Trophoblast cell (in vitro differentiated cells and primary cell): ENCODE results near the gene TAT.

Experiments
- DNase-seq, 2 donors: peaks; one replicate each; pipeline ENCODE4 v3.0.0-alpha.2; 2016
- H2AFZ ChIP-seq: 2 replicates; pipeline ENCODE4 v1.6.1; 2013; ENCODE audit warnings: low read length, moderate library complexity, mild to moderate bottlenecking; ENCODE audit not compliant: insufficient read depth, poor library complexity
- H2AK5ac ChIP-seq: 2 replicates; pipeline ENCODE4 v1.6.1; 2013; ENCODE audit warnings: mild to moderate bottlenecking, low read length
- H2BK120ac ChIP-seq: 2 replicates; pipeline ENCODE4 v1.6.1; 2013; ENCODE audit warnings: low read length, mild to moderate bottlenecking, moderate library complexity; ENCODE audit not compliant: insufficient read depth, poor library complexity
- H2BK12ac ChIP-seq: 2 replicates; pipeline ENCODE4 v1.6.1; 2013; ENCODE audit warnings: mild to moderate bottlenecking, low read length, moderate library complexity
- H2BK5ac ChIP-seq: 2 replicates; pipeline ENCODE4 v1.6.1; 2013; ENCODE audit warnings: low read length, low read depth, moderate library complexity, mild to moderate bottlenecking; ENCODE audit not compliant: poor library complexity
- H3K14ac ChIP-seq: 2 replicates; pipeline ENCODE4 v1.6.1; 2013; ENCODE audit warnings: mild to moderate bottlenecking, low read length
- H3K18ac ChIP-seq: 2 replicates; pipeline ENCODE4 v1.6.1; 2013; ENCODE audit warnings: mild to moderate bottlenecking, low read length
- H3K23ac ChIP-seq: 2 replicates; pipeline ENCODE4 v1.6.1; 2013; ENCODE audit warnings: low read length
- H3K27ac ChIP-seq: 2 replicates; pipeline ENCODE4 v1.5.1; 2013; ENCODE audit warnings: low read depth, mild to moderate bottlenecking, inconsistent platforms, low read length, moderate library complexity
- H3K27me3 ChIP-seq: 2 replicates; pipeline ENCODE4 v1.6.1; 2013; ENCODE audit warnings: inconsistent platforms, mild to moderate bottlenecking, low read length, moderate library complexity; ENCODE audit not compliant: insufficient read depth
- H3K36me3 ChIP-seq, 2 experiments: 1 replicate in 1 of 2; 2 replicates in 1 of 2; pipeline ENCODE4 v1.6.1; 2013; ENCODE audit warnings: low read length in 2 of 2, mild to moderate bottlenecking in 2 of 2, moderate library complexity in 1 of 2; ENCODE audit not compliant: insufficient read depth in 2 of 2, control insufficient read depth in 1 of 2
- H3K4ac ChIP-seq: 2 replicates; pipeline ENCODE4 v1.6.1; 2013; ENCODE audit warnings: low read depth, mild to moderate bottlenecking, low read length, moderate library complexity
- H3K4me1 ChIP-seq, 2 experiments: 1 replicate in 1 of 2; 2 replicates in 1 of 2; pipeline ENCODE4 v1.6.1; 2013; ENCODE audit warnings: low read length in 2 of 2, mild to moderate bottlenecking in 2 of 2, moderate library complexity in 1 of 2; ENCODE audit not compliant: insufficient read depth in 2 of 2, control insufficient read depth in 1 of 2
- H3K4me2 ChIP-seq: 2 replicates; pipeline ENCODE4 v1.6.1; 2013; ENCODE audit warnings: inconsistent platforms, mild to moderate bottlenecking, low read length, moderate library complexity
- H3K4me3 ChIP-seq: 2 replicates; pipeline ENCODE4 v1.5.1; 2013; ENCODE audit warnings: mild to moderate bottlenecking, low read depth, low read length, inconsistent platforms
- H3K79me1 ChIP-seq: one replicate; pipeline ENCODE4 v1.6.1; 2013; ENCODE audit warnings: low read length
- H3K79me2 ChIP-seq: 2 replicates; pipeline ENCODE4 v1.6.1; 2013; ENCODE audit warnings: low read length, mild to moderate bottlenecking; ENCODE audit not compliant: control insufficient read depth, insufficient read depth, poor library complexity
- H3K9ac ChIP-seq: 2 replicates; pipeline ENCODE4 v1.6.1; 2013; ENCODE audit warnings: mild to moderate bottlenecking, low read length
- H3K9me3 ChIP-seq: 2 replicates; pipeline ENCODE4 v1.6.1; 2013; ENCODE audit warnings: low read depth, mild to moderate bottlenecking, control low read depth, inconsistent platforms, low read length; ENCODE audit not compliant: insufficient read depth
- H4K12ac ChIP-seq: 2 replicates; pipeline ENCODE4 v1.6.1; 2013; ENCODE audit warnings: low read depth, mild to moderate bottlenecking, low read length, moderate library complexity
- H4K8ac ChIP-seq: 2 replicates; pipeline ENCODE4 v1.6.1; 2013; ENCODE audit warnings: low read depth, mild to moderate bottlenecking, low read length, moderate library complexity
- H4K91ac ChIP-seq: one replicate; pipeline ENCODE4 v1.6.1; 2013; ENCODE audit warnings: low read depth, mild to moderate bottlenecking, low read length, moderate library complexity
- whole genome bisulfite sequencing: extraction: QIAGEN DNeasy Blood & Tissue Kit; methylation state at CpG from one replicate; pipeline ENCODE4 v1.1.7; 2013; ENCODE audit warnings: missing lambda C conversion rate; ENCODE audit not compliant: insufficient read length, insufficient coverage; ENCODE audit errors: extremely low coverage; 5-methylcytosine and 5-hydroxymethylcytosine counted together

TAT gene

DNA sequence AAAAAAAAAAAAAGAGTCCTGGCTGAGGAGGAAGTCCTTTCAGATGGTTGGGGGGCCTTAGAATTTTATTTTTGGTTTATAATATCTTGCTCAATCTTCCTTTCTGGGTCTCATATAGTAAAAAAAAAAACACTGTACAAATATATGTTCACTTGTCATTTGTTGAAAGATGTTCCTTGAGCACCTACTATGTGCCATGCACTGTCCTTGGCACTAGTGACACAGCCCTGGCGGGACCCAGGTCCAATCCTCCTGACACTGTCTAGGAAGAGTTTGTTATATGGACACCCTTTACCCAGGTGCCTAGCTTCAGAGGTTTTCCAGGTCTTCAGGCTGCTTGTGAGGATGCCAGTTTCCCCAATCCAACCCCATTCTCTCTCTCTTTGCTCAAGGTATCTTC, 48.6 kb downstream of the TAT start:
- no peak overlapping the region for H3K18ac ChIP-seq
- DNase-seq = no peak
- no peak overlapping the region for H2AK5ac ChIP-seq
- H3K14ac ChIP-seq = no peak overlapping the region
- no peak overlapping the region for H3K23ac ChIP-seq
- H3K4ac ChIP-seq = no peak overlapping the region
- H2BK5ac ChIP-seq = no peak overlapping the region
- H3K4me3 ChIP-seq = no peak overlapping the region
- H4K91ac ChIP-seq = no peak overlapping the region
- peaks cover 4% of the 10 kb centered on the region for H3K79me1 ChIP-seq
- no peak overlapping the region for H3K9ac ChIP-seq
- no peaks in the 10 kb centered on the region for H3K27me3 ChIP-seq
- H2AFZ ChIP-seq = no peak overlapping the region
- WGBS = no CpG with 5 or more reads among the region's 1 CpG
- H3K79me2 ChIP-seq = no peaks in the 10 kb centered on the region
- no peaks in the 10 kb centered on the region for H3K9me3 ChIP-seq
- H3K27ac ChIP-seq = no peak overlapping the region
- H2BK12ac ChIP-seq = no peak overlapping the region
- peaks cover 6 to 7% of the 10 kb centered on the region in 2 experiments for H3K4me1 ChIP-seq
- H2BK120ac ChIP-seq = no peak overlapping the region
- H3K4me2 ChIP-seq = no peak overlapping the region
- H4K12ac ChIP-seq = no peak overlapping the region
- H3K36me3 ChIP-seq = no peaks in the 10 kb centered on the region
- H4K8ac ChIP-seq = no peak overlapping the region

DNA sequence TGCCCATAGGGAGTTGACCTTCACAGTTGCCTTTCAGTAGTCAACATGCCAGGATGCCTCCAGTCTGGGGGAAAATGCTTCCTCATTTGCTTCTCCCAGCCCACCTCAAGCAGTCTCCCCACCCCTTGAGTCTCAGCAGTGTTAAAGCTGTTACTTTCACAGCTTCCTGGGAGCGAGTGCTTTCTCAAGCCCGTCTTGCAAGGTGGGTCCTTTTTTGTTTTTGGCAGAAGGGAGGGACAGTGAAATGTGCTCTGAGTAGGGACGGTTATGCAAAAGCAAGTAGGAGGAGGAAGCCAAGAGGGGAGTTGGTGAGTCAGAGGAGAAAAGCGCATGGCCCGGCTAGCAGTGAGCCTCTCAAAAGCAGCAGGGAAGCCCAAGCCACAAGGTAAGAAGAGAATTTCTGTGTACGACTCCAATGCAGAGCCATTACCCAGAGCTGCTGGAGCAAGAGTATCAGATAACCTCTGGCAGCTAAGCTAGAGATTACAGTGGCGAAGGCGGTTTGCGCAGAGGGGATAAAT, 50.7 kb downstream of the TAT start, which contains the start of gene CHST4:
CHST4 (plus strand) TSS at position 316 of the 521 bp plus-strand sequence. CDS start 10,252 bp downstream, outside the sequence.
- Histone ChIP-seq H3K36me3 (no peaks in the 10 kb centered on the region), H3K79me2 (no peaks in the 10 kb centered on the region)

DNA sequence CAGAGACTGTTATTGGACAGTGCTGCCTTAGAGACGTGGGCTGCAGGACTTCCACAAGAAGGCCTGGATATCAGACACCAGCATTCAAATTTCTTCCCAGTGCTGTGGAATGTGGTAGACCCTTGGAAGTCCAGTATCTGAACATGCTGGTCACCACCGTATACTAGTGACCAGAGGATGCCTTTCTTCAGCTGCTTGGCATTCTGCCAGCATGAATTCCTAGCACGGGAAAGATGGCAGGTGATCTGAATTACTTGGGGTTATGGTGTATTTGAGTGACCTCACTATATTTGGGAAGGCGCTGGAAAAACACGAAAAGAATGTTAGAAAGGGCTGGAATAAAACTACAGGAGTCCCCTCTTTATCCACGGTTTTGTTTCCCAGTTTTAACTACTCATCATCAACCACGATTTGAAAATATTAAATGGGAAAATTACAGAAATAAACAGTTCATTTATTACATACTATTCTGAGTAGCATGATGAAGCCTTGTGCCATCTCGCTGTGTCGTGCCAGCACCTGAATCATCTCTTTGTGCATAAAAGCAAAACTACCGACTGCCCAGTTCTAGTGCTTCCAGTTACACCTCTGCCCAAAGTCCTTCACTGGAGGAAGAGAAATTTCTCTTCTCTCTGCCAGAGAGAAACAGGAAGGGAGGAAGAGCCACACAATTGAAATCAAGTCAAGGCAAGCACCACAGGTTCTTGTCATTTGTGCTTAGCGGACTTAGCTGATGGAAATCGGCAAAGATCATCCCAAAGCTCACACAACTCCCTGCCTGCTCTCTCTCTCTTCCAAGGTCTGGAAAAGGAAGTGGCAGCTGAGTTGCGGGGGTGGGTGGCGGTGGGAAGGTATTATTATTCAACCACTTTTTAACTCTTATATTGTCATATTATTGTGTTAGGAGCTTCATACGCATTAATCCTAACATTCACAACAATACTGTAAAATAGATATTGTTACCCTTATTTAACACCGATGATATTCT, 52.0 kb downstream of the TAT start:
- no CpG with 5 or more reads among the region's 16 CpGs for WGBS
- H3K4me2 ChIP-seq = no peak overlapping the region

More for the DNA sequence above, 50.7 kb downstream of the TAT start, which contains the start of gene CHST4:
- Histone ChIP-seq H2BK5ac (no peak within 1 kb of the TSS), H2AK5ac (no peak within 1 kb of the TSS), H3K4me2 (peak within 1 kb of the TSS; percentile 65), H4K91ac (no peak within 1 kb of the TSS), H3K27me3 (no peaks in the 10 kb centered on the region), H2AFZ (peak within 1 kb of the TSS; percentile 59), H3K9ac (no peak within 1 kb of the TSS), H3K27ac (peak within 1 kb of the TSS; percentile 51), H3K4ac (no peak within 1 kb of the TSS), H3K14ac (peak within 1 kb of the TSS; percentile 24), H4K8ac (no peak within 1 kb of the TSS), H3K23ac (no peak within 1 kb of the TSS), H3K18ac (peak within 1 kb of the TSS; percentile 33), H3K4me1 (peaks cover 6 to 7% of the 10 kb centered on the region in 2 experiments), H2BK120ac (peak within 1 kb of the TSS; percentile 52), H3K79me1 (peaks cover 4% of the 10 kb centered on the region), H2BK12ac (peak within 1 kb of the TSS; percentile 32), H4K12ac (no peak within 1 kb of the TSS), H3K4me3 (no peak within 1 kb of the TSS), H3K9me3 (no peaks in the 10 kb centered on the region)
- WGBS = no CpG with 5 or more reads among the region's 9 CpGs
- DNase-seq = peak; percentile 60 to 70

DNA sequence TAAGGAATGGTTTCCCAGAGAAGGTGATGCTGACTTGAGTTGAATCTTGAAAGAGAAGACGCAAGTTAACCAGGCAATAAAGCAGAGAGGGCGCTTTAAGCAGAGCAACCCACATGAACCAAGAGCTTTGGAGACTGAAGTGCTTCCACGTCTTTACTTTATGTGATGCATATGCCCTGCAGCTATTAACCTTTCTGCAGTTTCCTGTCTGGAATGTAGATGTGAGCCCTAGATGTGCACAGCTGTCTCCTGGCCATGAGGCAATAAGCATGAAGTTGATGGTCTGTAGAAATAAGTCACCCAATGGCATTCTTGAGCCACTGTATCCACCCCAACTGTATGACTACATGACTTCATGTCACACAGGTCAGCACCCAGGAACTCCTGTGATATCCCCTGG, 56.3 kb downstream of the TAT start:
- Histone ChIP-seq H3K79me1 (no peaks in the 10 kb centered on the region), H3K4ac (no peak overlapping the region), H3K27ac (no peak overlapping the region), H4K12ac (no peak overlapping the region), H4K91ac (no peak overlapping the region), H2BK120ac (no peak overlapping the region), H3K23ac (no peak overlapping the region), H3K4me1 (peaks cover 7 to 9% of the 10 kb centered on the region in 2 experiments), H3K14ac (no peak overlapping the region), H3K36me3 (no peaks in the 10 kb centered on the region), H3K9me3 (no peaks in the 10 kb centered on the region), H3K79me2 (no peaks in the 10 kb centered on the region), H3K18ac (no peak overlapping the region), H3K27me3 (no peaks in the 10 kb centered on the region), H2BK5ac (no peak overlapping the region), H3K4me2 (peak overlapping the region; percentile 24), H3K4me3 (no peak overlapping the region), H2AK5ac (no peak overlapping the region), H2AFZ (no peak overlapping the region), H2BK12ac (no peak overlapping the region), H4K8ac (no peak overlapping the region), H3K9ac (no peak overlapping the region)
- peak; percentile 95 to 99 for DNase-seq
- no CpG with 5 or more reads among the region's 3 CpGs for WGBS

More for the DNA sequence above, 52.0 kb downstream of the TAT start:
- H2BK5ac ChIP-seq = no peak overlapping the region
- H2AFZ ChIP-seq = no peak overlapping the region
- H4K12ac ChIP-seq = no peak overlapping the region
- no peaks in the 10 kb centered on the region for H3K27me3 ChIP-seq
- no peak overlapping the region for H2BK12ac ChIP-seq
- H2AK5ac ChIP-seq = no peak overlapping the region
- H3K14ac ChIP-seq = no peak overlapping the region
- no peaks in the 10 kb centered on the region for H3K9me3 ChIP-seq
- H3K36me3 ChIP-seq = no peaks in the 10 kb centered on the region
- H3K23ac ChIP-seq = no peak overlapping the region
- H3K27ac ChIP-seq = no peak overlapping the region
- H3K79me1 ChIP-seq = peaks cover 4% of the 10 kb centered on the region
- H3K18ac ChIP-seq = no peak overlapping the region
- no peak overlapping the region for H3K4me3 ChIP-seq
- no peak overlapping the region for H3K9ac ChIP-seq
- DNase-seq = peak; percentile 2 to 36
- H4K91ac ChIP-seq = no peak overlapping the region
- no peak overlapping the region for H4K8ac ChIP-seq
- H3K4ac ChIP-seq = no peak overlapping the region
- no peak overlapping the region for H2BK120ac ChIP-seq
- no peaks in the 10 kb centered on the region for H3K79me2 ChIP-seq
- peaks cover 13 to 14% of the 10 kb centered on the region in 2 experiments for H3K4me1 ChIP-seq
